T-helper 2 cell treated with Interferon-gamma antibody and Interleukin-4, amounts not matched to agents 5 μg/mL and 100 μg/mL, for 36 hours (primary cell): Measurements from ENCODE around the gene BRIX1.
A peak's percentile ranks its signal among the peaks of the same experiment; 100 is the strongest.
"Not testable (repeated sequence)": the region's sequence is repeated elsewhere in the genome, so short reads cannot be mapped to it uniquely, and the experiment has no call there.

ENCODE experiments used
- DNase-seq: peaks from one replicate; pipeline ENCODE4 v3.0.0; 2021; ENCODE audit warnings: low spot score
- H3K27ac Mint-ChIP-seq: one replicate; pipeline ENCODE4 v1.8.0; 2021; ENCODE audit warnings: mild to moderate bottlenecking, mixed read lengths
- H3K27me3 Mint-ChIP-seq: one replicate; pipeline ENCODE4 v1.8.0; 2021; ENCODE audit warnings: low read depth, mixed read lengths
- H3K36me3 Mint-ChIP-seq: one replicate; pipeline ENCODE4 v1.8.0; 2021; ENCODE audit warnings: low read depth, mixed read lengths
- H3K4me1 Mint-ChIP-seq: one replicate; pipeline ENCODE4 v1.8.0; 2021; ENCODE audit warnings: low read depth, mixed read lengths
- H3K4me3 Mint-ChIP-seq: one replicate; pipeline ENCODE4 v1.8.0; 2022; ENCODE audit warnings: mild to moderate bottlenecking, moderate library complexity, mixed read lengths
- H3K9me3 Mint-ChIP-seq: one replicate; pipeline ENCODE4 v1.8.0; 2021; ENCODE audit warnings: mixed read lengths

Gene BRIX1

DNA sequence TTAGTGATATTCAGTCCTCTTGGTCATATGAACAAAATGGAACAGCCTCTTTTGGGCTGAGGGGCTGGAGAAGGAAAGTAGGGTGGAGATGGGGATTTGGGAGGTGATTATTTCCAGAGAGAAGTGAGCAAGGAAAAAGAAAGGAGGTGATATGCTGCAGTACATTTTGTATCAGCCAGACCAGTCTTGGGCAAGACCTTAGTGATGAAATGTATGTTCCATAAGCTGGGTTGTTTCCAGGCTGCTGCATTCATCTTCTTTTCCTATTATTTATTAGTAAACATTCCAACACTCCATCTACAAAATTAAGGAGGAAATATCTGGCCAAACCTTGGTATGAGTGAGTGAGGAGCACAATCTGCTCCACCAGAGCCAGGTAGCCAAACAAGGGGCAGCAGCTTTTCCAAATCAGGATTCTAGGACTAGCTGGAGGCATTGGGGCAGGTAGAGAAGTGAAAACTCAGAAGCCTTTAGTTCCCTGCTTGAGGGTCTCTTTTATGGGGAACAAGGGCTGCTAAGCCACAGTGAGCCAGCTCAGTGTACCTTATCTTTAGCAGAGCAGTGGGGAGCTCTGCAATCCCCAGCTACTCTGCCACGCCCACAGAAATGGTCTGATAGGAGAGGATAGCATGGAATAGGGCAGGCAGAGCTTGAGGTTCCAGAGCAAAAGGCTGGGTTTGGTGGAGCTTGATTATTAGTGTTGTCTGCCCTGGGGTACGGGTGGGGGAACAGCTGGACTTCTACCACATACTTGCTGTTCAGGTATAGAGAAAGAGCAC, 19.7 kb upstream of the BRIX1 start:
- H3K36me3 Mint-ChIP-seq: no peaks in the 10 kb centered on the region
- H3K4me1 Mint-ChIP-seq: no peaks in the 10 kb centered on the region
- no peak overlapping the region for H3K27ac Mint-ChIP-seq
- no peak for DNase-seq
- no peaks in the 10 kb centered on the region for H3K27me3 Mint-ChIP-seq
- no peak overlapping the region for H3K4me3 Mint-ChIP-seq
- H3K9me3 Mint-ChIP-seq: no peaks in the 10 kb centered on the region

DNA sequence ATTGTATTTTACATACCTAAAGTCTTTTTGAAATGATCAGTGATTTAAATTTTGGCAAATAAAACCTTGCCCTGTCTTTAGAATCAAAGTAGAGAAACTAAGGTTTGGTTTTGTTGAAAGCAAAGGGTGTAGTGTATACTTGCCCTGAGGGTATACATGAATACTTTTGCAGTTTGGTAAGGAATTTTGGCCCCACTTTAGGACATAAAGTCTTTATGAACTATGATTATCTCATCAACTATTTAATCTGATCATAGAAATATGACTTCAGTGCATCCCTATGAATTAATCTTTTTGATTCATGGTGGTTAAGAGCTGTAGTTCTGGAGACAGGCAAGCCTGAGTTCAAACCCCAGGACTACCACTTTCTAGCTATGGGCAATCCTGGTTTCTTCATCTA, 17.9 kb upstream of the BRIX1 start:
- no peak for DNase-seq
- no peaks in the 10 kb centered on the region for H3K36me3 Mint-ChIP-seq
- no peak overlapping the region for H3K27ac Mint-ChIP-seq
- H3K27me3 Mint-ChIP-seq: no peaks in the 10 kb centered on the region
- no peaks in the 10 kb centered on the region for H3K9me3 Mint-ChIP-seq
- H3K4me1 Mint-ChIP-seq: no peaks in the 10 kb centered on the region
- H3K4me3 Mint-ChIP-seq: no peak overlapping the region

DNA sequence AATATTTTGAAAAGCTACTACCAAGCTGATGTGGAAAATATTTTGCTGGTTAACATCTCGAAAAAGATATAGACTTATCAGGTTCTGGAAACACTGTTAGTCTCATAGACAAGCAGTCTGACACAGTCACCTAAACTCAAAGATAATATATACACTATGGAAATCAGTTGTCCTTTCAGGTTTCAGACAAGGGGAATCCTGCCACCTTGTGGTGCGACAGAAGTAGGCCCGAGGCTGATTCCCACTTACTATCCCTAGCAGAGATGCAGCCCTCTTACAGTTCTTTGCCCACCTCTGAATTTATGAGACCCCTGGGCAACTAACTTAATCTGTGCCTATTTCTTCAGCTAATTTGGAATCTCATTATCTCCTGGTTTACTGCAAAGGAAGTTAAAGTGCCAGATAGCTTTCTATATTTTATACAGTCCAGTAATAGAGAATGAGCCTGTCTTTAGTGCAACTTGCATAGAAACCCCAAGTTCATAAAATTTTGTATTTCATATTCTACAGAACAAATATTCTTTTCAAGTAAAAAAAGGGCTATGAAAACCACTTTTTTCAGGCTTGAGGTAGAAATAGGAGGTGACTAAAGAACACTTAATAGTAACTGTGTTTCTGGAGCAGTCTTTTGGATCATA, 17.1 kb upstream of the BRIX1 start:
- no peaks in the 10 kb centered on the region for H3K4me1 Mint-ChIP-seq
- H3K27me3 Mint-ChIP-seq: no peaks in the 10 kb centered on the region
- no peaks in the 10 kb centered on the region for H3K9me3 Mint-ChIP-seq
- no peak overlapping the region for H3K4me3 Mint-ChIP-seq
- DNase-seq: peak; percentile 27
- no peak overlapping the region for H3K27ac Mint-ChIP-seq
- H3K36me3 Mint-ChIP-seq: peaks cover 1% of the 10 kb centered on the region

DNA sequence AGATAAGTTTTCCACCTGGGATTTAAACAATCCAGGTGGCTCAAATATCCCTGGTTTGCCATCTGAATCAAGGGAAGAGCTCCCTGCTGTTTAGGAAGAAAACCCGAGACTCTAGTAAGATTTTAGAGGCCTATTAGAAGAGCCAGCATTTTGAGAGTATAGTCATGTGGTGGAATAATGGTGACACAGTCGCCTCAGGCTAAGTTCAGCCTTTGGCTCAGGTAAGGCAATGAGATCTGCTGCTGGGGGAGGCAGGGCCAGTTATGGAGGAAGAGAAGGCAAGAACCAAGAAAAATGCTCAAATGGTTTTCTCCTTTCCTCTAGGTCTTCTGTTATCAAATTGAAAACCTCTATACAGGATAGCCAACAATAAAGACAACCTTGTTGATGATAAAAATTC, 16.4 kb upstream of the BRIX1 start:
- Mint-ChIP-seq H3K9me3 (no peaks in the 10 kb centered on the region), H3K27me3 (no peaks in the 10 kb centered on the region), H3K4me3 (no peak overlapping the region), H3K27ac (no peak overlapping the region), H3K36me3 (peaks cover 1% of the 10 kb centered on the region), H3K4me1 (no peaks in the 10 kb centered on the region)
- no peak for DNase-seq

DNA sequence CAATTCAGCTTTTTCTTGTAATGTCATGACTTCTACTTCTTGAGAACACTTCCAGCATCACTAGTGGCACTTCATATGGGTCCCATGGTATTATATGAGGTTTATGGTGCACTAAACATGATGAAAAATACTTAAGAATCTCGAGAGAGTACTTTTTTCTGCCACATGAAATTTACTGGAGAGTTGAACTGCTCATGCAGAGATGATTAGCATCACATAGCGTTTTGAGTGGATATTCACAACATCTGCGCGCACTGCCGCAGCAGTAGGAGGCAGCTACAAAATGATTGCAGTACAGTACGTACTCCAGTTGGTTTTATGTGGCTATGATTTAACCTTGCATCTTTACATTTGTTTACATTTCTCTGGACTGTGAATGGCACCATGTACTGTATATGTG, 14.9 kb upstream of the BRIX1 start:
- peaks cover 1% of the 10 kb centered on the region for H3K36me3 Mint-ChIP-seq
- H3K27ac Mint-ChIP-seq: no peak overlapping the region
- no peaks in the 10 kb centered on the region for H3K27me3 Mint-ChIP-seq

DNA sequence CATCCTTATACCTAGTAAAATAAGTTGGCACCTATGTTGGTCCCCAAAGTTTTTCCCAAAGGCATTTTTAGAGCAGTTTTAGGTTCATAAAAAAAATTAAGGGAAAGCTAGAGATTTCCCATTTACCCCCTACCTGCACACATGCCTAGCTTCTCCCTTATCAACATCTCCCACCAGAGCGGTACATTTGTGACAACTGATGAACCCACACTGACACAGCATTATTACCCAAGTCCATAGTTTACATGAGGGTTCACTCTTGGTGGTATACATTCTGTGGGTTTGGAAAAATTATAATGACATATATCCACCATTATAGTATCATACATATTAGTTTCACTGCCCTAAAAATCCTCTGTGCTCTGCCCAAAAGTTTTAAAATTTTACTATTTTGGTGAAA, 12.3 kb upstream of the BRIX1 start:
- no peaks in the 10 kb centered on the region for H3K27me3 Mint-ChIP-seq
- no peak for DNase-seq
- no peaks in the 10 kb centered on the region for H3K9me3 Mint-ChIP-seq
- no peak overlapping the region for H3K4me3 Mint-ChIP-seq
- H3K27ac Mint-ChIP-seq: no peak overlapping the region
- no peaks in the 10 kb centered on the region for H3K4me1 Mint-ChIP-seq
- H3K36me3 Mint-ChIP-seq: peaks cover 1% of the 10 kb centered on the region

More for the DNA sequence above, 14.9 kb upstream of the BRIX1 start:
- DNase-seq: no peak
- no peak overlapping the region for H3K4me3 Mint-ChIP-seq
- no peaks in the 10 kb centered on the region for H3K9me3 Mint-ChIP-seq
- no peaks in the 10 kb centered on the region for H3K4me1 Mint-ChIP-seq

DNA sequence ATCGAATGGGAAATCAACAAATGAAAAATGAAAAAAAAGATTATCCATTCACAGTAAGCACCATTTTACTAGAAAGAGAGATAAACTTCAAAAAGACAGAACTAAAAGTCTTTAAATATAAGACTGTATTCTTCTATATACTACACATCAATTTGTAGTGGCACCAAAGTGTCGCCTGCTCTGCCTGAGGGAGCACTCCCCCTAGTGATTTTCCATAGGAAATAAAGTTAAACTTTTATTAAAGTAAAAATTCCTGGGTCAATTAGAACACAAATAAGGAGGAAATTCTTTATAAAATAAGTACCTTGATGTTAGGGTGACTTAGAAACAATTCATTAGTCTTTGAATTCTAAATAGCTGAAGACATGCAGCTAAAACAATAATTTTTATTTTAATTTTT, 9.9 kb upstream of the BRIX1 start:
- DNase-seq: no peak

DNA sequence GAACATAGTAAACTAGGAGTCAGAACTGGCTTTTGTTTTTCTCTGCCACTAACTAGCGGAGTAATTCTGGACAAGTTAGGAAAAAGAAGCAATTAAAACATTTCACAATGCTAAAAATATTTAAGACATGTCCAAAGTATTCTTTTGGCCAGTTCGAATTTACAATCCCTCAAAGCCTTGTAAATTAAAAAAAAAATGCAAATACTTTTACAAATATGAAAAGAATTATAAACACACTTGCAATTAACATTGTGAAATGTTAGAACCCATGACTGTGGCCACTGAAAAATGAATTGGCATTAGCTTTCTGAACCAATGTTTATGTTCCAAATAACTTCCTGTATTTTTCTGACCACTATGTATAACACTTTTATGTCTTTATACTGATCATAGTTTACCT, 2.4 kb upstream of the BRIX1 start:
- Mint-ChIP-seq H3K27me3 (no peaks in the 10 kb centered on the region), H3K4me1 (peaks cover 20% of the 10 kb centered on the region), H3K4me3 (no peak overlapping the region), H3K27ac (no peak overlapping the region), H3K9me3 (no peaks in the 10 kb centered on the region), H3K36me3 (peaks cover 45% of the 10 kb centered on the region)
- DNase-seq: no peak

More for the DNA sequence above, 9.9 kb upstream of the BRIX1 start:
- Mint-ChIP-seq H3K27me3 (no peaks in the 10 kb centered on the region), H3K4me1 (no peaks in the 10 kb centered on the region), H3K27ac (no peak overlapping the region), H3K4me3 (no peak overlapping the region), H3K9me3 (no peaks in the 10 kb centered on the region), H3K36me3 (peaks cover 17% of the 10 kb centered on the region)

DNA sequence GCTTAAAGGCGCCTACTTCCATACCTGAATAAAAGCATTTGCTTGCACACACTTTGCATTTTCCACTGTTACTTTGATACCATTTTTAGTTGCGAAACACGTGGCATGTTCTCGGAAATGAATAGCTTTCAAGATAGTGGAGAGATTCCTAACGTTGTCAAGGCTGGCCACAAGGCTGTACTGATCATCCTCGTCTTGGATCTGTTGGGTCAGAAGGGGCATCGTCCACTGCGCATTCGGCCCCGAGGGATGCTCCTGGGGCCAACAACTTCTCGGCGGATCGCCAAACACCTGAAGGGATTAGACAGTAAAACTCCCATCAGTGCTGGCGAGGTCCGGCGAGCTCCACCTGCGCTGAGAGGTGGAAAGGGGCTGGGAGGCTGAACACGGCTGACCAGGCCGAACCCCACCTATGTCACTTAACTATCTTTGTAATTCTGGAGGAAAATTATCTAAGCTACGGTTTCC, 806 bp upstream of the BRIX1 start:
- no peaks in the 10 kb centered on the region for H3K27me3 Mint-ChIP-seq
- DNase-seq: peak; percentile 16
- H3K36me3 Mint-ChIP-seq: peaks cover 36% of the 10 kb centered on the region
- H3K4me3 Mint-ChIP-seq: no peak overlapping the region
- H3K9me3 Mint-ChIP-seq: no peaks in the 10 kb centered on the region
- H3K27ac Mint-ChIP-seq: no peak overlapping the region
- H3K4me1 Mint-ChIP-seq: peaks cover 22% of the 10 kb centered on the region

DNA sequence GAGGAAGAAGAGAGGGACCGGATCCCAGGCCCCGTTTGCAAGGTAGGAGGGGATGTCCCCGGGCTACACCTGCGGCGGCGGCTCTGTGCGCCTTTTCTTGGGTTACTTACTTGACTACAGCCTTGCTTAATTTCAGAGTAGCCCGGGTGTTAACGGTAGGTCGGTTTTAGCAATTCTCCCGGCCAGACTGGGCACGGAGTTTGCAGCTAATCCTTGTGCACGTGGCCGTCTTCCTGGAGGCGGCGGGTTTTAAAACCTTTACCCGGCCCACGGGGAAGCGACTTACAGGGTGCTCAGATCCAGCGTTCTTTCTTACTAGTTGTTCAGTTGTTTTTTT, 313 bp downstream of the BRIX1 start:
- no peaks in the 10 kb centered on the region for H3K27me3 Mint-ChIP-seq
- no peaks in the 10 kb centered on the region for H3K9me3 Mint-ChIP-seq
- peaks cover 34% of the 10 kb centered on the region for H3K36me3 Mint-ChIP-seq
- peaks cover 24% of the 10 kb centered on the region for H3K4me1 Mint-ChIP-seq
- no peak for DNase-seq
- H3K4me3 Mint-ChIP-seq: no peak overlapping the region
- H3K27ac Mint-ChIP-seq: no peak overlapping the region

DNA sequence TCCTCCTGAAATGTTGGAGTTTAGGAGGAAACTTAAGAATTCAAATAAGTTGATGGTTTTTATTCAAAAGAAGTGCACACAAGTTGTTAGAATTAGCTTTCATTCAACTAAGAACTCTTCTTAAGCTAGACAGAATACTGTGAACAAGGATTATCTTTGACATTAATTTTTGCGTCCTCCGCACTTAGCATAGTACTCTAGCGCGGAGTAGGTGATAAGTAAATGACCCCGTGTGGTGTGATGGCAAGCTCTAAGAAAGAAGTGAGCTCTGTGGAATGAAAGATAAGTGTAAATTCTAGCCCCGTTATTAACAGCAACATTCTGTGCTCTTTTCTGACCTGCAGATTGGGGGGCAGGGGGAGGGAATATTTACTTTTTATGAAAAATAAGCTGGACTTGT, 1.0 kb downstream of the BRIX1 start:
- H3K9me3 Mint-ChIP-seq: no peaks in the 10 kb centered on the region
- DNase-seq: no peak
- no peak overlapping the region for H3K4me3 Mint-ChIP-seq
- H3K36me3 Mint-ChIP-seq: peaks cover 30% of the 10 kb centered on the region
- peaks cover 22% of the 10 kb centered on the region for H3K4me1 Mint-ChIP-seq
- no peaks in the 10 kb centered on the region for H3K27me3 Mint-ChIP-seq
- H3K27ac Mint-ChIP-seq: no peak overlapping the region

DNA sequence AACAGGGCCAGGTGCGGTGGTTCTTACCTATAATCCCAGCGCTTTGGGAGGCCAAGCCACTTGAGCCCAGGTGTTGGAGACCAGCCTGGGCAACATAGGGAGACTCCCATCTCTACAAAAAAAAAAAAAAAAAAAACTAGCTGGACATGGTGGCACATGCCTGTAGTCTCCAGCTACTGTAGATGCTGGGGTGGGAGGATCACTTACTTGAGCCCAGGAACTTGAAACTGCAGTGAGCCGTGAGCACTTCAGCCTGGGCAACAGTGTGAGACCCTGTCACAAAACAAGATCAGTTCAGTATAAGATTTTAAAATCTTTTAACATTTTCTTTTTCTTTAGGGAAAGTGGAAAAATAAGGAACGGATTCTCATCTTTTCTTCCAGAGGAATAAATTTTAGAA, 2.5 kb downstream of the BRIX1 start:
- Mint-ChIP-seq H3K27me3 (no peaks in the 10 kb centered on the region), H3K9me3 (no peaks in the 10 kb centered on the region), H3K4me1 (peaks cover 25% of the 10 kb centered on the region), H3K36me3 (peaks cover 30% of the 10 kb centered on the region), H3K4me3 (no peak overlapping the region), H3K27ac (peak overlapping the region; percentile 61)
- no peak for DNase-seq

DNA sequence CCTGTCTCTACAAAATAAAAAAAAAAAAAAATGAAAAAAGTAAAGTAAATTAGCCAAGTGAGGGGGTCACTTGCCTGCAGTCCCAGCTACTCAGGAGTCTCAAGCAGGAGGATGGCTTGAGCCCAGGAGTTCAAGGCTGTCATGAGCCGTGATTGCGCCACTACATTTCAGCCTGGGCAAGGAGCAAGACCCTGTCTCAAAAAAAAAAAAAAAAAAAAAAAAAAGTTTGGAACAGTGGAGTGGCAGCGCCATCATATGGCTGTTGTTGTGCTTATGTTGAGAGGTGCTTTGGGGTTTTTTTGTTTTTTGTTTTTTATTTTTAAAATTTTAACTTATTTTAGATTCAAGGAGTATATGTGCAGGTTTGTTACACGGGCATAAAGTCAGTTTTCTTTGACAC, 3.6 kb downstream of the BRIX1 start:
- Mint-ChIP-seq H3K36me3 (peaks cover 33% of the 10 kb centered on the region), H3K9me3 (no peaks in the 10 kb centered on the region), H3K4me3 (no peak overlapping the region), H3K27me3 (no peaks in the 10 kb centered on the region), H3K27ac (no peak overlapping the region), H3K4me1 (peaks cover 27% of the 10 kb centered on the region)
- no peak for DNase-seq

DNA sequence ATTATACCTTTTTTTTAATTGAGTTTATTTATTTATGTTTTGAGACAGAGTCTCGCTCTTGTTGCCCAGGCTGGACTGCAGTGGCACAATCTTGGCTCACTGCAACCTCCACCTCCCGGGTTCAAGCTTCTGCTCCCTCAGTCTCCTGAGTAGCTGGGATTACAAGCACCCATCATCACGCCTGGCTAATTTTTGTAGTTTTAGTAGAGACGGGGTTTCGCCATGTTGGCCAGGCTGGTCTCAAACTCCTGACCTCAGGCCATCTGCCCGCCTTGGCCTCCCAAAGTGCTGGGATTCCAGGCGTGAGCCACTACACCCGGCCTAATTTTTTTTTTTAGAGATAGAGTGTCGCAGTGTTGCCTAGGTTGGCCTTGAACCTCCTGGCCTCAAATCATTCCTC, 7.7 kb downstream of the BRIX1 start:
- H3K27me3 Mint-ChIP-seq, DNase-seq, H3K9me3 Mint-ChIP-seq, H3K4me3 Mint-ChIP-seq: not testable (repeated sequence)
- Mint-ChIP-seq H3K27ac (peak overlapping the region; percentile 73), H3K36me3 (peaks cover 45% of the 10 kb centered on the region), H3K4me1 (peaks cover 25% of the 10 kb centered on the region)
